Measurements from ENCODE around the gene UGGT1.
A peak's percentile ranks its signal among the peaks of the same experiment; 100 is the strongest.

The UGGT1 gene

GRCh38 chr2:128228894-128229293 is 137.9 kb downstream of the UGGT1 start:
- DNase-seq: no peak

GRCh38 chr2:128232965-128233789 is 142.2 kb downstream of the UGGT1 start:
- peak; percentile 88 for DNase-seq

- no peak for DNase-seq
These were observed 142.9 kb downstream of the UGGT1 start for GRCh38 chr2:128233790-128234395.

GRCh38 chr2:128234613-128235012 is 143.6 kb downstream of the UGGT1 start:
- DNase-seq: no peak

- no peak for DNase-seq
These were observed 144.6 kb downstream of the UGGT1 start for GRCh38 chr2:128235581-128235980.

- DNase-seq: peak; percentile 6
These were observed 145.6 kb downstream of the UGGT1 start for GRCh38 chr2:128236491-128237035.

- no peak for DNase-seq
These were observed 146.1 kb downstream of the UGGT1 start for GRCh38 chr2:128237081-128237534.

- DNase-seq: peak; percentile 81
These were observed 147.1 kb downstream of the UGGT1 start for GRCh38 chr2:128237911-128238697.

GRCh38 chr2:128241896-128242295 is 150.9 kb downstream of the UGGT1 start:
- DNase-seq: no peak

Data from midbrain (tissue), 1 donor.